ENCODE results near the gene ITPRID2. TPM values are rescaled to one million over a fixed set of nuclear protein-coding genes. Genes with fewer than 3 reads are reported as not detected.

Gene ITPRID2
- 109 and 111 TPM in 2 replicates for polyA plus RNA-seq (2013)

- peak within 1 kb of the TSS; percentile 74 for H3K14ac ChIP-seq (ENCODE audit: low read length)
- peak within 1 kb of the TSS; percentile 88 for H4K91ac ChIP-seq (ENCODE audit: low read depth, low read length)
- WGBS (ENCODE audit: extremely low coverage, insufficient coverage, insufficient read length) = 100% methylated on average over 1 of the region's 58 CpGs
- no peaks in the 10 kb centered on the region for H3K4me1 ChIP-seq (ENCODE audit: control insufficient read depth in 1 of 2, insufficient read depth in 2 of 2, low read length in 2 of 2)
- H3K4me2 ChIP-seq (ENCODE audit: low read length) = peak within 1 kb of the TSS; percentile 66
- H3K27me3 ChIP-seq (ENCODE audit: insufficient read depth, low read length) = no peaks in the 10 kb centered on the region
- no peaks in the 10 kb centered on the region for H3K36me3 ChIP-seq (ENCODE audit: control insufficient read depth in 1 of 2, insufficient read depth in 2 of 2, low read length in 2 of 2)
- H3K4me3 ChIP-seq (ENCODE audit: low read depth, low read length) = peak within 1 kb of the TSS; percentile 87
- peak within 1 kb of the TSS; percentile 85 for H4K12ac ChIP-seq (ENCODE audit: low read depth, low read length)
- peak within 1 kb of the TSS; percentile 98 for H4K8ac ChIP-seq (ENCODE audit: low read depth, low read length)
- peak within 1 kb of the TSS; percentile 99 for H3K18ac ChIP-seq (ENCODE audit: low read length)
- H3K27ac ChIP-seq (ENCODE audit: low read depth, low read length) = peak within 1 kb of the TSS; percentile 98
- peak within 1 kb of the TSS; percentile 15 for H3K23ac ChIP-seq (ENCODE audit: low read length)
- DNase-seq = peak; percentile 88 to 93
- peak within 1 kb of the TSS; percentile 92 for H2BK5ac ChIP-seq (ENCODE audit: low read depth, low read length, poor library complexity)
- peaks cover 10% of the 10 kb centered on the region for H3K79me2 ChIP-seq (ENCODE audit: control insufficient read depth, insufficient read depth, low read length, poor library complexity)
- H3K9ac ChIP-seq (ENCODE audit: low read length) = peak within 1 kb of the TSS; percentile 85
- peak within 1 kb of the TSS; percentile 98 for H2AK5ac ChIP-seq (ENCODE audit: low read length)
- H3K4ac ChIP-seq (ENCODE audit: low read depth, low read length) = peak within 1 kb of the TSS; percentile 43
- peaks cover 12% of the 10 kb centered on the region for H3K79me1 ChIP-seq (ENCODE audit: low read length)
- no peaks in the 10 kb centered on the region for H3K9me3 ChIP-seq (ENCODE audit: insufficient read depth, low read depth, low read length)
- H2BK120ac ChIP-seq (ENCODE audit: insufficient read depth, low read length, poor library complexity) = peak within 1 kb of the TSS; percentile 67
- H2BK12ac ChIP-seq (ENCODE audit: low read length) = peak within 1 kb of the TSS; percentile 87
- peak within 1 kb of the TSS; percentile 56 for H2AFZ ChIP-seq (ENCODE audit: insufficient read depth, low read length, poor library complexity)
Measured at GRCh38 chr2:181891258-181891965, at the start of gene ITPRID2. ITPRID2 (plus strand) TSS chr2:181891730; CDS start chr2:181892067, 337 bp downstream.

- H2AK5ac ChIP-seq (ENCODE audit: low read length) = no peak overlapping the region
- H3K4me3 ChIP-seq (ENCODE audit: low read depth, low read length) = no peak overlapping the region
- no peak overlapping the region for H3K4ac ChIP-seq (ENCODE audit: low read depth, low read length)
- no peak overlapping the region for H4K91ac ChIP-seq (ENCODE audit: low read depth, low read length)
- H3K36me3 ChIP-seq (ENCODE audit: control insufficient read depth in 1 of 2, insufficient read depth in 2 of 2, low read length in 2 of 2) = no peaks in the 10 kb centered on the region
- no peak overlapping the region for H3K18ac ChIP-seq (ENCODE audit: low read length)
- WGBS (ENCODE audit: extremely low coverage, insufficient coverage, insufficient read length) = no CpG with 5 or more reads among the region's 1 CpG
- no peak overlapping the region for H3K23ac ChIP-seq (ENCODE audit: low read length)
- H4K8ac ChIP-seq (ENCODE audit: low read depth, low read length) = no peak overlapping the region
- DNase-seq = no peak
- no peak overlapping the region for H2BK12ac ChIP-seq (ENCODE audit: low read length)
- H2BK5ac ChIP-seq (ENCODE audit: low read depth, low read length, poor library complexity) = no peak overlapping the region
- no peak overlapping the region for H3K9ac ChIP-seq (ENCODE audit: low read length)
- H3K14ac ChIP-seq (ENCODE audit: low read length) = no peak overlapping the region
- H3K4me1 ChIP-seq (ENCODE audit: control insufficient read depth in 1 of 2, insufficient read depth in 2 of 2, low read length in 2 of 2) = no peaks in the 10 kb centered on the region
- H3K27me3 ChIP-seq (ENCODE audit: insufficient read depth, low read length) = no peaks in the 10 kb centered on the region
- H2BK120ac ChIP-seq (ENCODE audit: insufficient read depth, low read length, poor library complexity) = no peak overlapping the region
- no peak overlapping the region for H4K12ac ChIP-seq (ENCODE audit: low read depth, low read length)
- H3K79me1 ChIP-seq (ENCODE audit: low read length) = no peaks in the 10 kb centered on the region
- no peak overlapping the region for H3K27ac ChIP-seq (ENCODE audit: low read depth, low read length)
- H2AFZ ChIP-seq (ENCODE audit: insufficient read depth, low read length, poor library complexity) = no peak overlapping the region
- H3K4me2 ChIP-seq (ENCODE audit: low read length) = no peak overlapping the region
- H3K79me2 ChIP-seq (ENCODE audit: control insufficient read depth, insufficient read depth, low read length, poor library complexity) = no peaks in the 10 kb centered on the region
- H3K9me3 ChIP-seq (ENCODE audit: insufficient read depth, low read depth, low read length) = no peaks in the 10 kb centered on the region
Measured at GRCh38 chr2:181844551-181845290, 46.8 kb upstream of the ITPRID2 start.

DNA sequence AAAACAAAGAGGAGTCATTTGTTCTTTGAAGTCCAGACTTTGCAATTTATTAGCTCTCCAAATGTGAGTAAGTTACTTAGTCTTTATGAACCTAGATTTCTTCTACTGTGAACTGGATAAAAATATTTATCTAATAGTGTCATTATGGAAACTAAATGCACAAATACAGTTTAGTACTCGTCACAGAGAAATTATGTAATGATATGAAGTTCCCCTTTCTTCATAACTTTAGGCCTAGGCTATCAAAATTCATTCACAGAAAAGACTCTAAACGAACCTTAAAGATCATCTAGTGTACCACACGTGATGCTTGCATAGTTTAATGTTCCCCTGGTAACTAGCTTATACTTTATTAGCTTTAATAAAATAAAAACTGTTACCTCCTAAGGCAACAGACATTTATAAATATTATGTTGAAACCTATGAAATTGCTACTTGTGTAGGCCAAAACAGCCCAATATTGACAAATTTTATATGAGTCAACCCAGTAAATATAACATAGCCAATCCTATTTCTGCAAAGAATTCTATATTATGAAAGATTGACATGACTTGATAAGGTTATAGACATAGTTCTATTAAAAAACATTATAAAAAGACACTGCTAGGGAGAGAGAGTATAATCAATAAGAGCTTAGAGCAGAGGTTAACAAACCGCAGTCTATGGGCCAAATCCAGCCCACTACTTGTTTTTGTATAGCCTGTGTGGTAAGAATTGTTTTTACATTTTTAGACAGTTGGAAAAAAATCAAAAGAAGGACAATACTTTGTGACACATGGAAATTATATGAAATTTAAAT is 44.9 kb upstream of the ITPRID2 start:
- Histone ChIP-seq H3K14ac (ENCODE audit: low read length) (no peak overlapping the region), H2BK120ac (ENCODE audit: insufficient read depth, low read length, poor library complexity) (no peak overlapping the region), H3K18ac (ENCODE audit: low read length) (no peak overlapping the region), H4K8ac (ENCODE audit: low read depth, low read length) (no peak overlapping the region), H3K27ac (ENCODE audit: low read depth, low read length) (no peak overlapping the region), H3K4me3 (ENCODE audit: low read depth, low read length) (no peak overlapping the region), H3K4ac (ENCODE audit: low read depth, low read length) (no peak overlapping the region), H2BK12ac (ENCODE audit: low read length) (no peak overlapping the region), H3K27me3 (ENCODE audit: insufficient read depth, low read length) (no peaks in the 10 kb centered on the region), H3K9me3 (ENCODE audit: insufficient read depth, low read depth, low read length) (no peaks in the 10 kb centered on the region), H3K36me3 (ENCODE audit: control insufficient read depth in 1 of 2, insufficient read depth in 2 of 2, low read length in 2 of 2) (no peaks in the 10 kb centered on the region), H2AK5ac (ENCODE audit: low read length) (no peak overlapping the region), H3K79me1 (ENCODE audit: low read length) (no peaks in the 10 kb centered on the region), H3K4me2 (ENCODE audit: low read length) (no peak overlapping the region), H2BK5ac (ENCODE audit: low read depth, low read length, poor library complexity) (no peak overlapping the region), H4K12ac (ENCODE audit: low read depth, low read length) (no peak overlapping the region), H3K9ac (ENCODE audit: low read length) (no peak overlapping the region), H2AFZ (ENCODE audit: insufficient read depth, low read length, poor library complexity) (no peak overlapping the region), H3K79me2 (ENCODE audit: control insufficient read depth, insufficient read depth, low read length, poor library complexity) (no peaks in the 10 kb centered on the region), H3K23ac (ENCODE audit: low read length) (no peak overlapping the region), H4K91ac (ENCODE audit: low read depth, low read length) (no peak overlapping the region), H3K4me1 (ENCODE audit: control insufficient read depth in 1 of 2, insufficient read depth in 2 of 2, low read length in 2 of 2) (no peaks in the 10 kb centered on the region)
- no CpG with 5 or more reads among the region's 4 CpGs for WGBS (ENCODE audit: extremely low coverage, insufficient coverage, insufficient read length)
- peak in 1 of 2 donors; percentile 8 for DNase-seq

DNA sequence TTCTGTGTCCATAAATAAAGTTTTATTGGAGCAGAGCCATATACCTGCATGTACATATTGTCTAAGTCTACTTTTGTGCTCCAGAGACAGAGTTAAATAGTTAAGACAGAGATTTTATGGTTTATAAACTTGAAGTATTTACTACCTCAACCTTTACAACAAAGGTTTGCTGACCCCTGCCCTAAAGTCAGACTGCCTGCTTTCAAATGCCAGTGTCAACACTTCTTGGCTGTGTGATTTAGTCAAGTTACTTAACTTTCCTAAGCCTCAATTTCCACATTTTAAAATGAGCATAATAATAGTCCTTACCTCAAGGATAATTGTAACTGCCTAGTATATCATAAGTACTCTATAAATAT is 44.4 kb upstream of the ITPRID2 start:
- no peak overlapping the region for H3K18ac ChIP-seq (ENCODE audit: low read length)
- no peaks in the 10 kb centered on the region for H3K4me1 ChIP-seq (ENCODE audit: control insufficient read depth in 1 of 2, insufficient read depth in 2 of 2, low read length in 2 of 2)
- H3K14ac ChIP-seq (ENCODE audit: low read length) = no peak overlapping the region
- no peak overlapping the region for H2BK120ac ChIP-seq (ENCODE audit: insufficient read depth, low read length, poor library complexity)
- no peaks in the 10 kb centered on the region for H3K27me3 ChIP-seq (ENCODE audit: insufficient read depth, low read length)
- H3K27ac ChIP-seq (ENCODE audit: low read depth, low read length) = no peak overlapping the region
- no peaks in the 10 kb centered on the region for H3K36me3 ChIP-seq (ENCODE audit: control insufficient read depth in 1 of 2, insufficient read depth in 2 of 2, low read length in 2 of 2)
- no peak overlapping the region for H3K4me3 ChIP-seq (ENCODE audit: low read depth, low read length)
- no peak overlapping the region for H4K91ac ChIP-seq (ENCODE audit: low read depth, low read length)
- no peak overlapping the region for H4K8ac ChIP-seq (ENCODE audit: low read depth, low read length)
- no peaks in the 10 kb centered on the region for H3K79me1 ChIP-seq (ENCODE audit: low read length)
- no peak overlapping the region for H3K4me2 ChIP-seq (ENCODE audit: low read length)
- H3K9me3 ChIP-seq (ENCODE audit: insufficient read depth, low read depth, low read length) = no peaks in the 10 kb centered on the region
- H3K23ac ChIP-seq (ENCODE audit: low read length) = no peak overlapping the region
- no peak for DNase-seq
- no peak overlapping the region for H2BK12ac ChIP-seq (ENCODE audit: low read length)
- H3K79me2 ChIP-seq (ENCODE audit: control insufficient read depth, insufficient read depth, low read length, poor library complexity) = no peaks in the 10 kb centered on the region
- no peak overlapping the region for H2AK5ac ChIP-seq (ENCODE audit: low read length)
- no peak overlapping the region for H4K12ac ChIP-seq (ENCODE audit: low read depth, low read length)
- no peak overlapping the region for H3K9ac ChIP-seq (ENCODE audit: low read length)
- H2BK5ac ChIP-seq (ENCODE audit: low read depth, low read length, poor library complexity) = no peak overlapping the region
- no peak overlapping the region for H2AFZ ChIP-seq (ENCODE audit: insufficient read depth, low read length, poor library complexity)
- H3K4ac ChIP-seq (ENCODE audit: low read depth, low read length) = no peak overlapping the region
